ENCODE measurements around the gene NOB1.
"Not testable (repeated sequence)": the region's sequence is repeated elsewhere in the genome, so short reads cannot be mapped to it uniquely, and the experiment has no call there.

Gene NOB1

GRCh38 chr16:69754469-69755310 is at the start of gene NOB1:
Gene NOB1, minus strand, starts transcription at chr16:69754926. Its CDS starts 16 bp downstream, at chr16:69754910.
- intact Hi-C loops (cut with DNase I): loop anchor here (2.0 kb wide), 2 partner anchors 46 to 358 kb away; no protein-coding TSS in a partner anchor
- DNase-seq: peak; percentile 93 to 100 (median 96)

- no peak for DNase-seq
- intact Hi-C loops (cut with DNase I): no loop called here
Observed at GRCh38 chr16:69804297-69804696, 49.6 kb upstream of the NOB1 start.

- no peak for DNase-seq
- intact Hi-C loops (cut with DNase I): loop anchor here (5.0 kb wide), 1 partner anchor 58 kb away; no protein-coding TSS in a partner anchor
Observed at GRCh38 chr16:69799611-69800031, 44.9 kb upstream of the NOB1 start.

- intact Hi-C loops (cut with DNase I): loop anchor here (5.0 kb wide), 1 partner anchor 59 kb away; no protein-coding TSS in a partner anchor
- DNase-seq: peak in 6 of 10 donors; percentile 23 to 87 (median 52)
Observed at GRCh38 chr16:69798466-69798865, 43.7 kb upstream of the NOB1 start.

- intact Hi-C loops (cut with DNase I): loop anchor here (1.0 to 5.0 kb wide), 2 partner anchors 61 to 141 kb away; no protein-coding TSS in a partner anchor
- peak in 1 of 10 donors; percentile 48 for DNase-seq
Observed at GRCh38 chr16:69796285-69797118, 41.8 kb upstream of the NOB1 start.

GRCh38 chr16:69794486-69794885 is 39.8 kb upstream of the NOB1 start:
- intact Hi-C loops (cut with DNase I): no loop called here

GRCh38 chr16:69793526-69793925 is 38.8 kb upstream of the NOB1 start:
- DNase-seq: no peak
- intact Hi-C loops (cut with DNase I): no loop called here

More at GRCh38 chr16:69794486-69794885, 39.8 kb upstream of the NOB1 start:
- DNase-seq: no peak

- intact Hi-C loops (cut with DNase I); DNase-seq: not testable (repeated sequence)
Observed at GRCh38 chr16:69791391-69791847, 36.7 kb upstream of the NOB1 start.

GRCh38 chr16:69787883-69788282 is 33.2 kb upstream of the NOB1 start:
- DNase-seq: no peak
- intact Hi-C loops (cut with DNase I): no loop called here

GRCh38 chr16:69784586-69784985 is 29.9 kb upstream of the NOB1 start:
- intact Hi-C loops (cut with DNase I): no loop called here
- DNase-seq: no peak

- intact Hi-C loops (cut with DNase I): no loop called here
- DNase-seq: no peak
Observed at GRCh38 chr16:69781118-69781517, 26.4 kb upstream of the NOB1 start.

GRCh38 chr16:69779724-69780123 is 25.0 kb upstream of the NOB1 start:
- intact Hi-C loops (cut with DNase I): no loop called here

GRCh38 chr16:69775563-69775962 is 20.8 kb upstream of the NOB1 start:
- intact Hi-C loops (cut with DNase I): no loop called here
- no peak for DNase-seq

More at GRCh38 chr16:69779724-69780123, 25.0 kb upstream of the NOB1 start:
- no peak for DNase-seq

- no peak for DNase-seq
- intact Hi-C loops (cut with DNase I): no loop called here
Observed at GRCh38 chr16:69773260-69773947, 18.7 kb upstream of the NOB1 start.

- intact Hi-C loops (cut with DNase I): no loop called here
- no peak for DNase-seq
Observed at GRCh38 chr16:69771651-69771967, 16.9 kb upstream of the NOB1 start.

GRCh38 chr16:69769404-69769803 is 14.7 kb upstream of the NOB1 start:
- no peak for DNase-seq
- intact Hi-C loops (cut with DNase I): no loop called here

GRCh38 chr16:69768666-69769065 is 13.9 kb upstream of the NOB1 start:
- intact Hi-C loops (cut with DNase I): no loop called here
- no peak for DNase-seq

GRCh38 chr16:69767459-69768229 is 12.9 kb upstream of the NOB1 start:
- intact Hi-C loops (cut with DNase I): no loop called here
- DNase-seq: no peak

GRCh38 chr16:69763599-69763942 is 8.8 kb upstream of the NOB1 start:
- intact Hi-C loops (cut with DNase I): no loop called here
- DNase-seq: no peak
